Subcutaneous adipose tissue (tissue), 4 donors: ENCODE measurements around the gene PFKFB2. TPM values are rescaled to one million over a fixed set of nuclear protein-coding genes. Genes with fewer than 3 reads are reported as not detected.

Source experiments
- total RNA-seq, 4 donors: library from RNA; depleted of rRNA; stranded (reverse); fragments of >200 nt; gene quantifications; one replicate each; pipeline ENCODE4 v1.1.0, GENCODE V29; 2016
- TF ChIP-seq, protein P1 (sequence below): fragments of 450-650 bp; IDR thresholded peaks from one replicate; pipeline ENCODE4 v1.5.1; 2016; ENCODE audit warnings: low read depth, mild to moderate bottlenecking, control low read depth, antibody characterized with exemption, moderate library complexity

PFKFB2 gene
- total RNA-seq, 4 donors from 2014 or later: 5.1 to 7.5 (median 5.8) TPM

DNA sequence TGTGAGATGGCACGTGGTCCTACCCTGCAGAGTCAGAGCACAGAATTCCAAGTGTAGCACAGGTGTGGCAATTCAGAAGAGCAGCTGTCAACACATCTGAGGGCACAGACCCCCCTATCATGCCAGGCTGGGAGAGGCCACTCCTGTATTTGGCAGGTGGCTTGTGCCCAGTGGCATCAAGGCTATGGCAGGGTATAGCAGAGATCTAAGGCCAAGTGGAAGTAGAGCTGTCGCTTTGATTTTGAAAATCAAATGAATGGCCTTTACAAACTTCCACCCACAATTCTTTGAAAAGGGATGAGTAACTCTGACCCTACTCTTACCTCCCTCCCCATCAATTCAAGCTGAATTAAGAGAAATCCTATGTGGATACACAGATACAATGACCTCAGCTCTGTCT, 33.9 kb upstream of the PFKFB2 start:
- TF ChIP-seq, protein P1, sequence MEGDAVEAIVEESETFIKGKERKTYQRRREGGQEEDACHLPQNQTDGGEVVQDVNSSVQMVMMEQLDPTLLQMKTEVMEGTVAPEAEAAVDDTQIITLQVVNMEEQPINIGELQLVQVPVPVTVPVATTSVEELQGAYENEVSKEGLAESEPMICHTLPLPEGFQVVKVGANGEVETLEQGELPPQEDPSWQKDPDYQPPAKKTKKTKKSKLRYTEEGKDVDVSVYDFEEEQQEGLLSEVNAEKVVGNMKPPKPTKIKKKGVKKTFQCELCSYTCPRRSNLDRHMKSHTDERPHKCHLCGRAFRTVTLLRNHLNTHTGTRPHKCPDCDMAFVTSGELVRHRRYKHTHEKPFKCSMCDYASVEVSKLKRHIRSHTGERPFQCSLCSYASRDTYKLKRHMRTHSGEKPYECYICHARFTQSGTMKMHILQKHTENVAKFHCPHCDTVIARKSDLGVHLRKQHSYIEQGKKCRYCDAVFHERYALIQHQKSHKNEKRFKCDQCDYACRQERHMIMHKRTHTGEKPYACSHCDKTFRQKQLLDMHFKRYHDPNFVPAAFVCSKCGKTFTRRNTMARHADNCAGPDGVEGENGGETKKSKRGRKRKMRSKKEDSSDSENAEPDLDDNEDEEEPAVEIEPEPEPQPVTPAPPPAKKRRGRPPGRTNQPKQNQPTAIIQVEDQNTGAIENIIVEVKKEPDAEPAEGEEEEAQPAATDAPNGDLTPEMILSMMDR: no peak

DNA sequence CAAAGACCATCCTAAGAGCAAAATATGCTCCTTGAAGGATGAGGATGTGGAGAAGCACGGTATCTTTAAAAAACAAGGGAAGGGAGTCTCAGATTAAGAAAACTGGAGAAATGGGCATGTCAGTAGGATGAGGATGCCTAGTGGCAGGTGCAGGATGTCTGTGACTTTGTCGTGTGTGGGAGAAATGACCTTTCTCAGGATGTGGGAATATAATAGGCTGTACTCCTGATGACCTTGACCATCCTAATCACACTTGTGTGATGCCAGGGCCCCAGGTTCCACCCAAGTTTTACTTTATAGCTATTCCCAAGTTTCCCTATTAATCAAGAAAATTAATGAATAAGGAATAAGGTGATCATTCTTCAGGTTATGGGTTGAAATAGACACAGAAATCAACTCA, 33.4 kb upstream of the PFKFB2 start:
- TF ChIP-seq, protein P1: no peak

GRCh38 chr1:207020065-207020708, 32.9 kb upstream of the PFKFB2 start:
- TF ChIP-seq, protein P1: no peak

DNA sequence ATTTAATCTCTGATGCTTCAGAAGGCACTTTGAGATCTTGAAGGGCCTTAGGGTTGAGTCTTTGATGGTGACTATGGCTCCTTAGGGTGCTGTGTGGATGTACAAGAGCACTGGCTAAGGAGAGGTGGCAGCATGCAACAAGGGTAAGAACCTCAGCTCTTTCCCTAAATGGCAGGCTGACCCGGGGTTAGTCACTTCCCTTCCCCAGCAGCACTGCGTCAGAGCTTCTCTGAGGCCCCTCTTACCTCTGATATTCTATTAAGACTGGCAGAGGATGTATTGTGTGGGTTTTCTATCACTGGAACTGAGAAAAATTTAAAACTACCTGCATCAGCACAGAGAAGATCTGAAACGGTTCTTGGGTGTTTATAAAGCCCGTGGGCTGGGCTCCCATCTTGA, 32.4 kb upstream of the PFKFB2 start:
- TF ChIP-seq, protein P1: no peak

DNA sequence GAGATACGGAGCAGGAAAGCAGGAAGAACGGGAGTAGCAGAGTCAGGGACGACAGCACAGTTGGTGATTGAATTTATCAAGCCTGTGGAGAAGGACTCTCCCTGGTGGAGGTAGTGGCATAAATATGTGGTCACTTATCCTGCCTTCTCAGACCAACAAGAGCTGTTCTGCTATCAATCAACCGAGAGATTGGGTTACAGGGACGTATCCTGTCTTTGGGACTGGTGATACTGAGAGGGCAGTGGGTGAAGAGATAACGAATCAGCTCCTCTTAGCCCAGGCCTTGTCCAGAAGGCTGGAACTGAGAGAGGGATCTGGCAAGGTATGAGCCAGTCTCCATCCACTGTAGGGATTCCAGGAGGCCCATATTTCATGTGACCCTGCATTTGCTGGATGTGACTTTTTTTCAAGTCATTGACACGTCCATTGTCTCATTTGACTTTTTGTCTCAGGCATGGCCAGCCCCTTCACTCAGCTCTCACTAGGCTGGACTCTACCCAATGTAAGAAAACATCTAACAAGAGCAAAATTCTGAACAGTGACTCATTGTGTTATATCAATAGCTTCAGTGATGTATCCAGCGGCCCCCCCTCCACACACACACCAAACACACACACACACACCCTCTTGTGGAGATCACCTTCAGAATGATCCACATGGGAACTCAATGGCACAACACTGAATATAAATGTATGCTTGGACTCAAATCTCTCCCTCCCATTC, 31.8 kb upstream of the PFKFB2 start:
- TF ChIP-seq, protein P1: no peak

- TF ChIP-seq, protein P1: no peak
Observed at GRCh38 chr1:207021876-207022596, 31.0 kb upstream of the PFKFB2 start.

DNA sequence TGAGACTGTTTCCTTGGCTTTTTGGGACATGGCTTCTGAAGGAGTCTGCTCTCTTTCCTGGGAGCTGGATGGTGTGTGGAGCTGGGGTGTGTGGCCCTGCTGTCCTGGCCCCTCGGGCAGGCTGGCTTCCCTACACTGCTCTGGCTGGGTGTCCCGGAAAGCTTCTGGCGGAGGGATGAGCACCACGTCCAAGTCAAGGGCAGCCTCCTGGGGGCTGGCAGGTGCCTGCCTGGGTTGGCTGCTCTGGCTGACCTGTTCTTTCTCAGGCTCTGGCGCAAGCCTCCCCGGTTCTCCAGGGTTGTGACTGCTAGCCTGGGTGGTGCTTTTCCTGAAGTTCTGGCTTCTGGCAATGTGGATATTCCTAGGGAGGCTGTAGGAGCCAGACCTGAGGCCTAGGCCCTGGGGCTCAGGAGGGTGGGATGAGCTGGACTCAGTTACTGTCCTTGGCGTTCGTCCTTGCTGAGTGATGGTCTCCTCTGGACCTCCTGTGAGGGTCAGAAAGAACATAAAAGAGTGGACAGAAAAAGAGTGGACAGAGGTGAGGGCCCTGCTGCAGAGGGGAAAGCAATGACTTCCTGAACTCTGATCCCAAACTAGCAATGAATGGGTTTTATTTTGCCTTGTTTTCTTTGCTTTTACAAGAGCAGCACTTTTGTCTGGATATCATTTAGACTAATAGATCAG, 29.9 kb upstream of the PFKFB2 start:
- TF ChIP-seq, protein P1: no peak
